GM23248 (cell line): ENCODE results near the gene TPI1.

Source experiments
- EZH2 ChIP-seq: fragments of 200-600 bp; sonication (generic); IDR thresholded peaks from 2 replicates; pipeline ENCODE4 v1.6.1; 2018; ENCODE audit warnings: antibody characterized with exemption, mild to moderate bottlenecking; ENCODE audit not compliant: insufficient read depth, poor library complexity, severe bottlenecking
- EZH2phosphoT487 ChIP-seq: fragments of 200-600 bp; sonication (generic); IDR thresholded peaks from 2 replicates; pipeline ENCODE4 v1.6.1; 2018; ENCODE audit warnings: antibody characterized with exemption, moderate library complexity, mild to moderate bottlenecking, low read depth; ENCODE audit not compliant: insufficient read depth

DNA sequence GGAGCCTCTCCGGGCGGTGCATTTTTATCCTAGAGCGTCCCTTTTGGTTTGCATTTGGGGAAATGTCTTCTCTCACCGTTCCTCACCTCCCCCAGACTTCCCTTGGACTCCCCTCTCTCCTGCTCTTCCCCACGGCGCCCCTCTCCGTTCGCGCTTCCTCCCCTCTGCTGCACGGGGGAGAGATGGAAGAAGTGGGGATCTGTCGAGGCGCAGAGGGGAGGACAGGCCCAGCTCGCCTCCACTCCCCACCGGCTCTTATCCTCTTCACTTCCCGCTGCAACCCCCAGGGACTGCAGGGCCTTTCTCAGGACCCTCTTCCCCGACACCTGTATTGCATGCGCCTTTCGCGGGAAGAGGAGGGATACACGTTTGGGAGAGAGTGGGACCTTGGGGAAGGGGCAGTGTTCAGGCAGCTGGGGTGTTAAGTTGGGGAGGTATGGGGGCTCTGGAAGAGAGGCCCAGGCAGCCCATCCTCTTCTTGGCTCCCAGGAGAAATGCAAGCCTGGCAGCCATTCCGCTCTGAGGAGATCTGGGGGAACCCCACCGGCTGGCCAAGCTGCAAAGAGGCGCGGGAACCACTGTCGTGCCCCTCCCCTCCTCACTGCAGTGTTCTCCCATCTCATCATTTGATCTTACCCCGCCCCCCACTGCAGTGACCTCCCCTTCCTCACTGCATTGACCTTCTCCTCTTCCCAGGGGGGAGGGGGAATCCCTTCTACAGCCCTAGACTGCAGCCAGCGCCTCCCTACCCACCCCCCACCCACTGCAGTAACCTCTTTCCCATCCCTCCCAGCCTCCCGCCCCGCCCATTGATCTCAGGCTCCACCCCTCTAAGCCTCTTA lies 47.8 kb downstream of the TPI1 start:
- no peak for TF ChIP-seq EZH2
- no peak for TF ChIP-seq EZH2phosphoT487
